Activated CD4-positive, alpha-beta T cell treated with anti-CD3 and anti-CD28 coated beads, Interleukin-2, amount 50 U/mL, for 48 hours (primary cell): ENCODE results near the gene DNLZ.
"Not testable (repeated sequence)": the region's sequence is repeated elsewhere in the genome, so short reads cannot be mapped to it uniquely, and the experiment has no call there.

ENCODE experiments used
- DNase-seq, 2 experiments: peaks; one replicate each; pipeline ENCODE4 v3.0.0-alpha.2; 2020

DNLZ gene

DNA sequence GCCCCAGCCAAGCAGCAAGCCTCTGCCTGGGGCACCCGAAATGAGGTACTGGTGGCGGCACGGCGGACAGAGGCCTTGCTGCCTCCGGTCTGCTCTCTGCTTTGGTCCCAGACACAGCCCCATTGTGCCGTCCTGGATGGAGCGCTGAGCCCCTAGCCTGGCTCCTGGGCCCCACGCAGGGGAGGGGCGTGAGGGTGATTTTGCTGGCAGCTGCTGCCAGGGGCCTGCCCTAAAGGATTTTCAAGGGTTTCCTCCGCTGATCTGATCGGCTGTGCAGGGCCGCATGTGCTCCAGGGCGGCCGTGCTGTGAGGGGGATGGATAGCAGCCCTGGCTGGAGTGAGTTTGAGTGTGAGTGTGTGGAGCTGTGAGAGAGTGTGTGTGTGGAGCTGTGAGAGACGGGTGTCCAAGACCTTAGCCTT, 34.9 kb downstream of the DNLZ start:
- DNase-seq = no peak

DNA sequence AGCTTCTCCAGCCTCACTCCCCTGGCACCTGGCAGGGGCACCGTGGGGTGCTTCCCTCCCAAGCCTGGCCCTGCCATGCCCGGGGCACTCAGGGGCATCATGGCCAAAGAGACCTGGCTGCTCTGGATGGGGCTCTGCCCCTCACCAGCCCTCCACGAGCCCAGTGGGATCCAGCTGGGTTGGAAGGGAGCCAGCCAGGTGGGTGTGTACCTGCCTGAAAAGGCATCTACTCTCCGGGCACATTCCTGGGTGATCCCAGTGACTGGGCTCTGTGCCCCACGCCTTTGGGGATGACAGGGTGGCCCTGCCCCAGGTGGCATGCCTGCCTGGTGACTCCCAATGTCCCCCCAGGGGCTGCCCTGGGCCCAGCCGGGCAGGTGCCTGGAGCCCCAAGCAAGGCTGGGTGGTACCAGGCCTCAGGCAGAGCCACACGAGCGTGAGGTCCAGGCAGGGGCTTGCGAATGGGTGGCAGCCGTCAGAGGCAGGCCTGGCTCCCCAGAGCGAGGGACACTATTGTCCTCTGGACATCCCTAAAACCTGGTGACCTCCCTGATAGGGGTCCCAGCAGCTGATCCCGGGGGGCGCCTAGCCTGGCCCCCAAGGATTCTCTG, 35.4 kb downstream of the DNLZ start:
- DNase-seq = peak in 1 of 2 experiments; percentile 17

DNA sequence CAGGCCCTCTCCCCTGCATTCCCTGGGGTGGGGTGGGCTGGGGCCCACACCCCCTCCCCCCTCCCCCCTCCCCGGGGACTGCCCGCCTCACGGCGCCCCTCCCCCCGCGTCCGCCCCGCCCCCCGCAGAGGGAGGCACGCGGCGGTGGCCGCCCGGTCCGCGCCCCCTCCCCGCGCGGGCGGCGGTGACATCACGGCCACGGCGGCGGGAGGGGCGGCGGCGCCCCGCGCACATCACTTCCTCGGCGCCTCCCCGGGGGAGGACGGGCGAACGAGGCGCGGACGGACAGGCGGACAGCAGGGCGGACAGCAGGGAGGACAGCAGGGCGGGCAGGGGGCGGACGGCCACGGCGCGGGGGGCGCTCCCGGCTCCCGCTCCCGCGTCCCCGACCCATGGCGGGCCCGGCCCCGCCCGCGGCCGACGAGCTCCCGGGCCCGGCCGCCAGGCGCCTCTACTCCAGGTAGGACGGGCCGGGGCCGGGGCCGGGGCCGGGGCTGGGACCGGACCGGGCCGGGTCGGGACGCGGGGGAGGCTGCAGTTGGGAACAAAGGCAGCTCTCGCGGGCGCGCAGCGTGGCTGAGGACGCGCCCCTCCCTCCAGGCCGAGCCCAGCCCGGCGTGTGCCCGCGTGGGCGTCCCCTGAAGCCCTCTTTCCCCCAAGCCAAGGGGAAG, 36.1 kb downstream of the DNLZ start, which contains the start of gene GPSM1:
Gene GPSM1, plus strand, starts transcription at position 236 of the 671 bp plus-strand sequence. Its CDS starts 157 bp downstream, at position 393.
- DNase-seq = peak; percentile 42 to 45

DNA sequence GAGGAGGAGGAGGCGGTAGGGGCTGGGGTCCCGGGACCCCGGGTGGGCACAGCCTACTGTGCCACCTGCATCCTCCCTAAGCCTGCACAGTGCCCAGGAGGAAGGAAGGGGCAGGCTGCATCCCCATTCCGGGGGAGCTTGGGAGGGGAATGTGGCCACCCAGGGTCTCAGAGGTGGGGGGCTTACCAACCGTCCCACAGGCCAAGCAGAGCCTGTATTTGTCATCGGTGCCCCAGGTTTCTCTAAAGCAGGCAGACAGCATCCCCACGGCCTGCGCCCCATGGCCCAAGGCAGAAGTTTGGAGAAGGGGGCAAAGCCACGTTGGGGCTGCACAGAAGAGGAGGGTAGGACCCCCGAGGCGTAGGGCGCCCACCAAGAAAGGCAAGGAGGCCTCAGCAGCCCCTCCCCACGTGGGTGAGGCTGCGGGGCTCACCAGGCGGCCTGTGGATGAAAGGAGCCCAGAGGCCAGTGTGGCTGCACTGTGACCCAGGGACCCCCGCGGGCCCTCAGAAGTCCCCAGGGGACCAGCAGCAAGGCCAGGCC, 36.7 kb downstream of the DNLZ start:
- no peak for DNase-seq

DNA sequence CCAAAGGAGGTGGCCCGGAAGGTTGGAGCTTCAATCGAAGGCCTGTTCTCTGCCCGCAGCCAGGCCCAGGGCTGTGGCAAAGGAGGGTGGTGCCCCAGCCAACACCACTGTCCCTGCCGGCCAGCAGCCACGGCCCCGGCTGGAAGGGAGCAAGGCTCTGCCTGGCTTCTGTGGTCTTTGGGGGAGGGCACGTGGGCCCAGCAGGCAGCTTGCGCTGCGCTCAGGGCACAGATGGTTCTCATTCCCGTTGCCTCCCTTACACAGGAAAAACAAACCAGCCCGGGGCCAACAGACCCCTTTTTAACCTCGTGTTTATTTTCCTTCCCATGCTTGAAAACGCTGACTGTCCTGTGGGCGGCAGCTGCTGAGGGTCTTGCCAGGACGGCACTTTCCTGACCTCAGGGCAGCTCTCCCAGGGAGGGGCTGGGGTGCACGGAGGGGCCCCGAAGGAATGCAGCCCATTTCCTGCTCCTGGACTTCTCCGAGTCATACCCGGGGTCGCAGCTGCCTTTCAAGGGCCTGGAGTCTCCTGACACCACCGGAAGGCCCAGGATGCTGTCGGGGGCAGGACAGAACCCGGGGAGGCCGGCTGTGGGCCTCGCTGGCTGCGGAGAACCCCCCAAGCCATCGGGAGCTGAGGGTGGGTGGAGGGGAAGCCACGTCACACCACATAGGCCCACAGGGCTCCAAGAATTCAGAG, 37.3 kb downstream of the DNLZ start:
- DNase-seq = no peak

DNA sequence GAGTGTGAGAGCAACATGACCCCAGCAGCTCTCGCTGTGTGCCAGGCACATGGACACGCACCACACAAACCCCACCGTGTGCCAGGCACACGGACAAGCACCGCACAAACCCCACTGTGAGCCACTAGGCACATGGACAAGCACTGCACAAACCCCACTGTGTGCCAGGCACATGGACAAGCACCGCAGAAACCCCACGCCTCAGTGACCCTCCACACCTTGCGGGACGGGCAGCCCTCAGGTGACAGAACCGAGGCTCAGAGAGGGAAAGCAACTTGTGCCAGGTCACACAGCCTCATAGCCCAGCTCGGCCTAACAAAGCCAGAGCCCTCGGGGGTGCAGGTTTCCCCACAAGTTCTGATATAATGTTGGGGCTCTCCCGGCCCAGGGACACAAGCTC, 38.2 kb downstream of the DNLZ start:
- DNase-seq = no peak

DNA sequence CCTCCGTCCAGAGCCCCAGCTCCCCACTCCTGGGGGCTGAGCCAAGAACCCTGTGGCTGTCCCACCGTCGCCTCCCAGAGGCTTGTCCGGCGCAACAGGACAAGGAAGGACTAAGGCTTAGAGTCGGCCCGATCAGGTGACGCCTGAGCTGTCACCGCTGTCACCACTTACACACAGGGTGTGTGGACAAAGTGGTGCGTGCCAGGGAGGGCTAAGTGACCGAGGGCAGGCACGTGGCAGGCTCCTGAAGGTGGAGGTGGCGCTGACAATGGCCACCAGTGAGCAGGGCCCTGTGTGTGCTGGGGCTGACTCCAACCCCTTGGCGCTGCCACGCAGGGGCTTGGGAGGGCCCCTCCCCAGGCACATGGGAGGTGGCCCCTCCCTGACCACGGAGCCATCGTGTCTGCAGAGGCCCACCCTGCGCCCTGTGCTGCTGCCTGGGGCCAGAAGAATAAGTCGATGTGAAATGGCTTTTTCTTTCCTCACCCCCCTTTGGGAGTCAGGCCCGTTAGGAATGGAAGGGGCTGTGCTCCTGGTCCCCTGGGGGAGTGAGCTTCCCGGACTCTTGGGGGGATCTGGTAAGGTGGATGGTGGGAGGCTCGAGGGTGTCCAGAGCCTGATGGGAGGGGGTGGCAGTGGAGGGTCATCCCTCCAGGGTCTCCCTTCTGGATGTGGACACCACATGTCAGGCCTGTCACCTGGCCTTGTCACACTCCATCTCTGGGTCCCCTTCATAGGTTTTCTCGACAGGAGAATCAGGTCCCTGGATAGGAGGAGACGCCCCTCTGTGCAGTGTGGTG, 38.8 kb downstream of the DNLZ start:
- DNase-seq = no peak

DNA sequence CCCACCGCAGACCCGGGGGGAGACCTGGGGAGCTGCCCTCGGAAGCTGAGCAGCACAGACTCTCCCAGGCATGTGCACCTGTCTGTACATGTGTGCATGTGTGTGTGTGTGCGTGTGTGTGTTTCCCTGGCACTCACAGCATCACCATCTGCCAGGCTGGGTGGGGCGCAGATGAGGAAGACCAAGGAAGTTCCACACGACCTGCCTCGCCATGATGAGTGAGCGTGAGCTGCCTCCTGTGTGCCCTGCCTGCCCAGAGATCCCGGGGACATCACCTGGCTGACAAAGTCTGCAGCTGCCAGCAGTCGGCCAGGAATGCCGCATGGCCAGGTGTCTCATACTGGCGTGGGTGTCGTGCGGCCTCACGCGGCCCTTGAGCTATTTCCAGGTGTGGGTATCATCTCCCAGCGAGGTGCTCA, 40.2 kb downstream of the DNLZ start:
- no peak for DNase-seq

DNA sequence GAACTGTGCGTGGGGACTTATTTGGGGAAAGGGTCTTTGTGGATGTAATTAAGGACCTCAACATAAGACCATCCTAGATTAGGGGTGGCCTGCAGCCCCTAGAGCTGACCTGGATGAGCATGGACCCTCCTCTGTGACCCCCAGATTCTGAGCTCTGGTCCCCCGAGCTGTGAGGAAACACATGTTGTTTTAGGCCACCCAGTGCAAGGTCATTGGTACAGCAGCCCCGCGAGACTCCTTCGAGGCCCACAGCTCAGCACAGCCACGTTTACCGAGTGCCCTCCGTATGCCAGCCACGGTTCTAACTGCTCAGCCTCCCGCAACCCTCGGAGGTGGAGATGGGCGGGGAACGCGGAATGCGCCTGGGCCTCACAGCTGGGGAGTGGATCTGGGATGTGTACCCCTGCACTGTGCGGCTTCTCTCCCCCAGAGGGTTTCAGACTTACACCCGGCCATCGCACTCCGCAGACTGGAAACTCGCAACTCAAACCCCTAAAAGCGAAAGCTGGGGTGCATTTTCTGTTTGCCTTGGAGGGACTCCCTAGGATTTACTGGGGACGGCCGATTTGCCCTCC, 40.7 kb downstream of the DNLZ start:
- DNase-seq = no peak

DNA sequence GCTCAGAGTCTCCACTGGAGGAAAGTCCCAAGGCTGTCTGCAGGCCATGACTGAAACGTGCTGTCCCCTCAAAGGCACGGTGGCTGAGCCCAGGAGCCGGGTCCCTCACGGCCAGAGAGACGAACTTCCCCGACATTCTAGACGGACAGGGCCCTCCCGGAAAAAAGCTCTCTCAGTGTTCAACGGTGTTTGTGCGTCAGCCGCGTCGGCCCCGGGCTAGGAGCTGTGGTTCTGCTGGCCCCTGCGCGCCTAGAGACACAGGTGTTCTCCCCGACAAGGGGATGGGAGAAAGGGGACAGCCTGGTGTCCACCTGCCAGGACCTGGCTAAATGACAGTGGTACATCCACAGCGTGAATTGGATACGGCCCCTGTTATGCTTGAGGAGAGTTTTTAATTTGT, 42.0 kb downstream of the DNLZ start:
- DNase-seq = no peak

DNA sequence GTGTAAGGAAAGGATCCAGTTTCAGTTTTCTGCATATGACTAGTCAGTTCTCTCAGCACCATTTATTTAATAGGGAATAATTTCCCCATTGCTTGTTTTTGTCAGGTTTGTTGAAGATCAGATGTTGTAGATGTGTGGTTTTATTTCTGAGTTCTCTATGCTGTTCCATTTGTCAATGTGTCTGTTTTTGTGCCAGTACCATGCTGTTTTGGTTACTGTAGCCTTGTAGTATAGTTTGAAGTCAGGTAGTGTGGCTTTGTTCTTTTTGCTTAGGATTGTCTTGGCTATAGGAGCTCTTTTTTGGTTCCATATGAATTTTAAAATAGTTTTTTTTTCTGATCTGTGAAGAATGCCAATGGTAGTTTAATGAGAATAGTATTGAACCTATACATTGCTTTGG, 42.6 kb downstream of the DNLZ start:
- not testable (repeated sequence) for DNase-seq

DNA sequence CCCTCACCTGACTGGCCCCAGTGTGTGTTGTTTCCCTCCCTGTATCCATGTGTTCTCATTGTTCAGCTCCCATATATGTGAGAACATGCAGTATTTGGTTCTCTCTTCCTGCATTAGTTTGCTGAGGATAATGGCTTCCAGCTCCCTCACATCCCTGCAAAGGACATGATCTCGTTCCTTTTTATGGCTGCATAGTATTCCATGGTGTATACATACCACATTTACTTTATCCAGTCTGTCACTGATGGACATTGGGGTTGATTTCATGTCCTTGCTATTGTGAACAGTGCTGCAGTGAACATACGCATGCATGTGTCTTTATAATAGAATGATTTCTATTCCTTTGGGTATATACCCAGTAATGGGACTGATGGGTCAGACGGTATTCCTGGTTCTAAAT, 43.6 kb downstream of the DNLZ start:
- not testable (repeated sequence) for DNase-seq

DNA sequence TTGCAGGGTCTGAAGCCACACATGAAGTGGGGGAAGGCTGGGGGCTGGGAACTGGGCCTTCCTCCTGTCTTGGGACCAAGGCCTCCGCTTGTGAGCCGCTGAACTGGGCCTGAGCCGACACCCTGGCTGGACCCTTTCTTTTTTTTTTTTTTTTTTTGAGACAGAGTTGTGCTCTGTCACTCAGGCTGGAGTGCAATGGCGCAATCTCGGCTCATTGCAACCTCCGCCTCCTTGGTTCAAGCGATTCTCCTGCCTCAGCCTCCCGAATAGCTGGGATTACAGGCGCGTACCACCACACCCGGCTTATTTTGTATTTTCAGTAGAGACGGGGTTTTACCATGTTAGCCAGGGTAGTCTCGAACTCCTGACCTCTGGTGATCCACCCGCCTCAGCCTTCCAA, 44.3 kb downstream of the DNLZ start:
- not testable (repeated sequence) for DNase-seq

DNA sequence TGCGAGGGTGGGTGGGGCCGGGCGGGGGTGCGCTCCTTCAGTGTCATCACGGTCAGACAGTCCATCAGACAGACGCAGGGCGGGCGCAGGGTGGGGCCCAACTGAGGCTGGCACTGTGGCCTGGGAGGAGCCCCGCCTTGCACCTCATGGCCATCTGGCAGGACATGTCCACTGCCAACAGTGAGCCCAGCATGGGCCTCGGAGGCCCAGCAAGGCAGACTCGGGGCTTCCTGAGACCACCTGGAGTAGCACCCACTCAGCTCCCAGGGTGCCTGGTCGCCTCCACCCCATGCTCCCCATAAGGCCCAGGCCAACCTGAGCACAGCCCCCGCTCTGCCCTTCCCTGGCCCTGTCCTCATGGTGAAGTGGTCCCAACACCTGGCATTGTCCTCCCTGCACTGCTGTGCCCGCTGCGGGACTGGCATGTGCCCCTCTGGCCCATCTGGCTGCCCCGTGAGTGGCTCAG, 44.7 kb downstream of the DNLZ start:
- DNase-seq = no peak

DNA sequence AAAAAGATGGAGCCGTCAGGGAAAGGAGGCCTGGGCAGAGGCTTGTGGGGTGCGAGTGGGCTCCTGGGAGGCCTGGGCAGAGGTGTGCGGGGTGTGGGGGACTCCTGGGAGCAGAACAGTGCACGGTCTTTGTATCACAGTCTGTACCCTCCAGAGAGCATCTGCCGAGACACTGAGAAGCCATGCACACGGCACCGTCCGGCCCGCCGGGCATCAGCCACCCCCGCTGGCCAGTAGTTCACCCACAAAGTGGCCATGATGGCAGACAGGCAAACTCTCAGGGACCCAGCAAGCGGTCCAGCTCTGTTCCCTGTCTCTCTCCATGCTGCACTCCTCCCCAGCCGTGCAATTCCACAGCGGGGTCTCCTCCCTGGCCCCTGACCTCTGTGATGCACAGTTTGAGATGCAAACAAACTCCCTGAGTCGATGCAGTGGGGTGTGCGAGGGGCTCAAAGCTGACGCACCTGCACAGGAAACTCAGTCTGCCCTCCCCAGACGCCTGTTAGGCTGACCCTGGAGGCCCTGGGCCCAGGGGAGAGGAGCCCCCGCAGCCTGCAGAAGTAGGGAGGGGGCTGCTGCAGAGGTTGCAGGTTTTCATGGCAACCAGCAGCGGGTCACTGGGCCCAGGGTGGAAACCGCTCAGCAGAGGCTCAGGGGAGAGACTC, 45.3 kb downstream of the DNLZ start:
- DNase-seq = no peak

DNA sequence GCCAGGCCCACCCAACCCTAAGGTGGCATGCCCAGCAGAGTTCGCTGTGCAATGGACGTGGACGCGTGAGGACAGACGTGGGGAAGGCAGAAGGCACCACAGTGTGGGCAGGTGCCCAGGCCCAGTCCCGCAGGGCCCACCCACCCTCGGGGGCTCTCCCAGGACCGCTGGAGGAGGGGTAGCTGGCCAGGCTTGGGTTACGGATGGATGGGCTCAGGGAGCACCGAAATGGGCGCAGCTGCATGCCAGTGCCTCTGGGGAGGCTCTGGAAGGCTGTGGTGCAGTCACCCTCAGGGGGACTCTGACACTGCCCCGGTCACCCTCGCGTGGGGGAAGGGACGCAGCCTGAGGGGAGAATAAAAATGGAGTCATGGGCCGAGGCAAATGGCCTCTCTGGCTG, 45.8 kb downstream of the DNLZ start:
- DNase-seq = no peak

DNA sequence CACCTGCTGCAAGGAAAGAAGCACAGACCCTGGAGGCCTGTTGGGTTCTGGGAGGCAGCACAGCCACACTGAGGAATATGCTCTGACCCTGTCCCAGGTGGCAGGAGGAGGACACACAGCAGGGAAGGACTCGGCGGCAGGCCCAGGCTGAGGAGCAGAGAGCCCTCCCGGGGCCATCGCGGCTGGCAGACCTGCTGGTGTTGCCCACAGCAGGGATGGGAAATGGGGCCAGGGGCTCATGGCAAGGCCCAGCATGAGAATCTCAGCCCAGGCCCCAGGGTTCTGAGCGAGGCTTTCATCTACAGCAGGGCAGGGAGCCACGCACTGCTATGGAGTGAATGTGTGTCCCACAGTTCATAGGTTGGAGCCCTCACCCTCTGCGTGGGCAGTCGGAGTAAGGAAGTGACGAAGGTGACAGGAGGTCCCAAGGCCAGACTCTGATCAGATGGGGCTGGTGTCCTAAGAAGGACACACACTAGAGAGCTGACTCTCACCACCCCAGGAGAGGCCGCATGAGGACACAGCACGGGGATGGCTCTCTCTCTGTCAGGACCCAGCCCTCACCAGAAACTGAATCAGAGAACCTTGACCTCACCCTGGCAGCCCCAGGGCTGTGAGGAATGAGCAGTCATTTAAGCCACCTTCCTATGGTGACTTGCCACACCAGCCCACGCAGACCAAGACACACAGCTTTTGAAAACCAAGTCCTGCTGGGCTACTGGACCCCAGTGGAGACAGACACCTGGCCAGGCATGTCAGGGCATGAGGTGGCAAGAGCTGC, 46.5 kb downstream of the DNLZ start:
- DNase-seq = no peak

DNA sequence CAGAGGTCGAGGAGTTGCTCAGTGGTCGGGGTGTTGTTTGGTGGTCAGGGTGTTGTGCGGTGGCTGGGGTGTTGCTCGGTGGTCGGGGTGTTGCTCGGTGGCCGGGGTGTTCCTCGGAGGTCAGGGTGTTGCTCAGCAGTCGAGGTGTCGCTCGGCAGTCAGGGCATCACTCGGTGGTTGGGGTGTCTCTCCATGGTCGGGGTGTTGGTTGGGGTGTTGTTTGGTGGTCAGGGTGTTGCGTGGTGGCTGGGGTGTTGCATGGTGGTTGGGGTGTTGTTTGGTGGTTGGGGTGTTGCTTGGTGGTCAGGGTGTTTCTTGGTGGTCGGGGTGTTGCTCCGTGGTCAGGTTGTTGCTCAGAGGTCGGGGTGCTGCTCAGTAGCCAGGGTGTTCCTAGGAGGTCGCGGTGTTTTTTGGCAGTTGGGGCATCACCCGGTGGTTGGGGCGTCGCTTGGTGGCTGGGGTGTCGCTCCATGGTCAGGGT, 47.2 kb downstream of the DNLZ start:
- DNase-seq = no peak

DNA sequence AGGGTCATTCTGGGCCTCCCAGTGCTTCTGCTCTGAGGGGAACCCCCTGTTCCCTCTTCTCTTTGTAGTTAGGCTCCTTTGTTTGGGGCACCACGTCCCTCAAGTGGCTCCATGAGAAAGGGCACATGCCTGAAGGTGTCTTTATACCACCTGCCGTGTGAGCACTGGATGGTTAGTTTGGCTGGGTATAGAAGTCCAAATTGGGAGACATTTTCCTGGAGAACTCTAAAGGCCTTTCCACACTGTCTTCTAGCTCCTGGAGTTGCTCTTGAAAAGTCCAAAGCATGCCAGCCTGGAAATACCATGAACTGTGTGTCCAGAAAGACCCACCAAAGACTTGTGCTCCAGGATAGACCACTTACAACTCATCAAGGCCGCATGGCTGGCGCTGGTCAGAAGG, 48.6 kb downstream of the DNLZ start:
- no peak for DNase-seq

DNA sequence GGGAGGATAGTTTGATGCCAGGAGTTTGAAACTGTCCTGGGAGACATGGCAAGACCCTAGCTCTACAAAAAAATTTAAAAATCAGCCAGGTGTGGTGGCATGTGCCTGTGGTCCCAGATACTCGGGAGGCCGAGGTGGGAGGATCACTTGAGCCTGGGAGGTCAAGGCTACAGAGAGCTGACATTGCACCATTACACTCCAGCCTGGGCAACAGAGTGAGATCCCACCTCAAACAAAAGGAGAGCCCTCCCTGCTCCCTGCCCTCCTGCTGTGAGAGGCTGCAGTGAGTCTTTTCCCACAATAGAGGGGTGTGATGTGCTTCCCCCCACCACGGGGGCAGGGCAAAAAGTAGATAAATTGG, 49.5 kb downstream of the DNLZ start:
- DNase-seq = no peak
